ENCODE measurements around the gene SDK1. TPM values are rescaled to one million over a fixed set of nuclear protein-coding genes. Genes with fewer than 3 reads are reported as not detected.

SDK1 gene
- total RNA-seq, 1 experiment from 2014 or later, result 9.3 TPM

DNA sequence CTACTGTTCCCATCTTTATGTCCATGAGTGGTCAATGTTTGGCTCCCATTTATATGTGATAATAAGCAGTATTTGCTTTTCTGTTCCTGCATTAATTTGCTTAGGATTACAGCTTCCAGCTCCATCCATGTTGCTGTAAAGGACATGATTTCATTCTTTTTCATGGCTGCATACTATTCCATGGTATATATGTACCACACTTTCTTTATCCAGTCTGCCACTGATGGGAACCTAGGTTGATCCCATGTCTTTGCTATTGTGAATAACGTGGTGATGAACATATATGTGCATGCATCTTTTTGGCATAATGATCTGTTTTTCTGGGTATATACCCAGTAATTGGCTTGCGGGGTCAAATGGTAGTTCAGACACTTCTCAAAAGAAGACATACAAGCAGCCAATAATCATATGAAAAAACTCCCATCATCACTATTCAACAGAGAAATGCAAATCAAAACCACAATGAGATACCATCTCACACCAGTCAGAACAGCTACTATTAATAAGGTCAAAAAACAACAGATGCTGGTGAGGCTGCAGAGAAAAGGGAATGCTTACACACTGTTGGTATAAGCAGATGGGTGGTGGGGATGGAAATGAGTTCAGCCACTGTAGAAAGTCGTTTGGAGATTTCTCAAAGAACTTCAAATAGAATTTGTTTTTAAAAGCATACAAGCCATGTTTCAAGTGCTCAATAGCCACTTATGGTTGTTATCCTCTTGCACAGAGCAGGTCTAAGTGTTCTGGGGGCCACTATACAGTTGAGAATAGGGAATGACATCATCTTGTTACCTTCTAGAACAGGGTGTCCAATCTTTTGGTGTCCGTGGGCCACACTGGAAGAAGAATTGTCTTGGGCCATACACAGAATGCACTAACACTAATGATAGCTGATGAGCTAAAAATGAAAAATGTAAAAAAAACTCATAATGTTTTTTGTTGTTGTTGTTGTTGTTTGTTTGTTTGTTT, 23.2 kb upstream of the SDK1 start:
- DNase-seq (ENCODE audit: low spot score) (no peak), ATAC-seq (no peak)
- Mint-ChIP-seq H3K4me3 (no peak overlapping the region), H3K36me3 (no peaks in the 10 kb centered on the region), H3K27me3 (ENCODE audit: low read depth) (no peaks in the 10 kb centered on the region; the same call in 1 of the 2 replicates), H3K4me1 (peaks cover 29% of the 10 kb centered on the region), H3K27ac (no peak overlapping the region), H3K9me3 (peaks cover 18% of the 10 kb centered on the region)
- CTCF ChIA-PET, result no interaction called here
- POLR2A ChIA-PET, result no interaction called here
- TF ChIP-seq ELF4 (CRISPR knock-in tag; IDR thresholded peaks at IDR 0.05; ENCODE audit: low read depth) (no peak), MYBL2 (CRISPR knock-in tag; IDR thresholded peaks at IDR 0.05) (no peak), TCF7 (CRISPR knock-in tag; IDR thresholded peaks at IDR 0.05; ENCODE audit: low read depth) (no peak), ZNF423 (CRISPR knock-in tag; IDR thresholded peaks at IDR 0.05) (no peak), EMX1 (CRISPR knock-in tag; IDR thresholded peaks at IDR 0.05) (no peak), ATF1 (CRISPR knock-in tag; IDR thresholded peaks at IDR 0.05) (no peak), TEAD1 (CRISPR knock-in tag; IDR thresholded peaks at IDR 0.05) (no peak), ZNF219 (CRISPR knock-in tag; IDR thresholded peaks at IDR 0.05; ENCODE audit: borderline replicate concordance) (no peak), NFYB (CRISPR knock-in tag; conservative IDR thresholded peaks at IDR 0.05; ENCODE audit: low read depth) (no peak)
- TF ChIP-seq, protein P1, sequence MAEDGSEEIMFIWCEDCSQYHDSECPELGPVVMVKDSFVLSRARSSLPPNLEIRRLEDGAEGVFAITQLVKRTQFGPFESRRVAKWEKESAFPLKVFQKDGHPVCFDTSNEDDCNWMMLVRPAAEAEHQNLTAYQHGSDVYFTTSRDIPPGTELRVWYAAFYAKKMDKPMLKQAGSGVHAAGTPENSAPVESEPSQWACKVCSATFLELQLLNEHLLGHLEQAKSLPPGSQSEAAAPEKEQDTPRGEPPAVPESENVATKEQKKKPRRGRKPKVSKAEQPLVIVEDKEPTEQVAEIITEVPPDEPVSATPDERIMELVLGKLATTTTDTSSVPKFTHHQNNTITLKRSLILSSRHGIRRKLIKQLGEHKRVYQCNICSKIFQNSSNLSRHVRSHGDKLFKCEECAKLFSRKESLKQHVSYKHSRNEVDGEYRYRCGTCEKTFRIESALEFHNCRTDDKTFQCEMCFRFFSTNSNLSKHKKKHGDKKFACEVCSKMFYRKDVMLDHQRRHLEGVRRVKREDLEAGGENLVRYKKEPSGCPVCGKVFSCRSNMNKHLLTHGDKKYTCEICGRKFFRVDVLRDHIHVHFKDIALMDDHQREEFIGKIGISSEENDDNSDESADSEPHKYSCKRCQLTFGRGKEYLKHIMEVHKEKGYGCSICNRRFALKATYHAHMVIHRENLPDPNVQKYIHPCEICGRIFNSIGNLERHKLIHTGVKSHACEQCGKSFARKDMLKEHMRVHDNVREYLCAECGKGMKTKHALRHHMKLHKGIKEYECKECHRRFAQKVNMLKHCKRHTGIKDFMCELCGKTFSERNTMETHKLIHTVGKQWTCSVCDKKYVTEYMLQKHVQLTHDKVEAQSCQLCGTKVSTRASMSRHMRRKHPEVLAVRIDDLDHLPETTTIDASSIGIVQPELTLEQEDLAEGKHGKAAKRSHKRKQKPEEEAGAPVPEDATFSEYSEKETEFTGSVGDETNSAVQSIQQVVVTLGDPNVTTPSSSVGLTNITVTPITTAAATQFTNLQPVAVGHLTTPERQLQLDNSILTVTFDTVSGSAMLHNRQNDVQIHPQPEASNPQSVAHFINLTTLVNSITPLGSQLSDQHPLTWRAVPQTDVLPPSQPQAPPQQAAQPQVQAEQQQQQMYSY (CRISPR knock-in tag; IDR thresholded peaks at IDR 0.05), result no peak
- TF ChIP-seq, protein P2, sequence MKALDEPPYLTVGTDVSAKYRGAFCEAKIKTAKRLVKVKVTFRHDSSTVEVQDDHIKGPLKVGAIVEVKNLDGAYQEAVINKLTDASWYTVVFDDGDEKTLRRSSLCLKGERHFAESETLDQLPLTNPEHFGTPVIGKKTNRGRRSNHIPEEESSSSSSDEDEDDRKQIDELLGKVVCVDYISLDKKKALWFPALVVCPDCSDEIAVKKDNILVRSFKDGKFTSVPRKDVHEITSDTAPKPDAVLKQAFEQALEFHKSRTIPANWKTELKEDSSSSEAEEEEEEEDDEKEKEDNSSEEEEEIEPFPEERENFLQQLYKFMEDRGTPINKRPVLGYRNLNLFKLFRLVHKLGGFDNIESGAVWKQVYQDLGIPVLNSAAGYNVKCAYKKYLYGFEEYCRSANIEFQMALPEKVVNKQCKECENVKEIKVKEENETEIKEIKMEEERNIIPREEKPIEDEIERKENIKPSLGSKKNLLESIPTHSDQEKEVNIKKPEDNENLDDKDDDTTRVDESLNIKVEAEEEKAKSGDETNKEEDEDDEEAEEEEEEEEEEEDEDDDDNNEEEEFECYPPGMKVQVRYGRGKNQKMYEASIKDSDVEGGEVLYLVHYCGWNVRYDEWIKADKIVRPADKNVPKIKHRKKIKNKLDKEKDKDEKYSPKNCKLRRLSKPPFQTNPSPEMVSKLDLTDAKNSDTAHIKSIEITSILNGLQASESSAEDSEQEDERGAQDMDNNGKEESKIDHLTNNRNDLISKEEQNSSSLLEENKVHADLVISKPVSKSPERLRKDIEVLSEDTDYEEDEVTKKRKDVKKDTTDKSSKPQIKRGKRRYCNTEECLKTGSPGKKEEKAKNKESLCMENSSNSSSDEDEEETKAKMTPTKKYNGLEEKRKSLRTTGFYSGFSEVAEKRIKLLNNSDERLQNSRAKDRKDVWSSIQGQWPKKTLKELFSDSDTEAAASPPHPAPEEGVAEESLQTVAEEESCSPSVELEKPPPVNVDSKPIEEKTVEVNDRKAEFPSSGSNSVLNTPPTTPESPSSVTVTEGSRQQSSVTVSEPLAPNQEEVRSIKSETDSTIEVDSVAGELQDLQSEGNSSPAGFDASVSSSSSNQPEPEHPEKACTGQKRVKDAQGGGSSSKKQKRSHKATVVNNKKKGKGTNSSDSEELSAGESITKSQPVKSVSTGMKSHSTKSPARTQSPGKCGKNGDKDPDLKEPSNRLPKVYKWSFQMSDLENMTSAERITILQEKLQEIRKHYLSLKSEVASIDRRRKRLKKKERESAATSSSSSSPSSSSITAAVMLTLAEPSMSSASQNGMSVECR (CRISPR knock-in tag; IDR thresholded peaks at IDR 0.05; ENCODE audit: borderline replicate concordance), result no peak
- TF ChIP-seq, protein P3, sequence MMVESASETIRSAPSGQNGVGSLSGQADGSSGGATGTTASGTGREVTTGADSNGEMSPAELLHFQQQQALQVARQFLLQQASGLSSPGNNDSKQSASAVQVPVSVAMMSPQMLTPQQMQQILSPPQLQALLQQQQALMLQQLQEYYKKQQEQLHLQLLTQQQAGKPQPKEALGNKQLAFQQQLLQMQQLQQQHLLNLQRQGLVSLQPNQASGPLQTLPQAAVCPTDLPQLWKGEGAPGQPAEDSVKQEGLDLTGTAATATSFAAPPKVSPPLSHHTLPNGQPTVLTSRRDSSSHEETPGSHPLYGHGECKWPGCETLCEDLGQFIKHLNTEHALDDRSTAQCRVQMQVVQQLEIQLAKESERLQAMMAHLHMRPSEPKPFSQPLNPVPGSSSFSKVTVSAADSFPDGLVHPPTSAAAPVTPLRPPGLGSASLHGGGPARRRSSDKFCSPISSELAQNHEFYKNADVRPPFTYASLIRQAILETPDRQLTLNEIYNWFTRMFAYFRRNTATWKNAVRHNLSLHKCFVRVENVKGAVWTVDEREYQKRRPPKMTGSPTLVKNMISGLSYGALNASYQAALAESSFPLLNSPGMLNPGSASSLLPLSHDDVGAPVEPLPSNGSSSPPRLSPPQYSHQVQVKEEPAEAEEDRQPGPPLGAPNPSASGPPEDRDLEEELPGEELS (CRISPR knock-in tag; IDR thresholded peaks at IDR 0.05), result no peak
- TF ChIP-seq, protein P4, sequence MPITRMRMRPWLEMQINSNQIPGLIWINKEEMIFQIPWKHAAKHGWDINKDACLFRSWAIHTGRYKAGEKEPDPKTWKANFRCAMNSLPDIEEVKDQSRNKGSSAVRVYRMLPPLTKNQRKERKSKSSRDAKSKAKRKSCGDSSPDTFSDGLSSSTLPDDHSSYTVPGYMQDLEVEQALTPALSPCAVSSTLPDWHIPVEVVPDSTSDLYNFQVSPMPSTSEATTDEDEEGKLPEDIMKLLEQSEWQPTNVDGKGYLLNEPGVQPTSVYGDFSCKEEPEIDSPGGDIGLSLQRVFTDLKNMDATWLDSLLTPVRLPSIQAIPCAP (CRISPR knock-in tag; IDR thresholded peaks at IDR 0.05), result no peak
- TF ChIP-seq, protein P5, sequence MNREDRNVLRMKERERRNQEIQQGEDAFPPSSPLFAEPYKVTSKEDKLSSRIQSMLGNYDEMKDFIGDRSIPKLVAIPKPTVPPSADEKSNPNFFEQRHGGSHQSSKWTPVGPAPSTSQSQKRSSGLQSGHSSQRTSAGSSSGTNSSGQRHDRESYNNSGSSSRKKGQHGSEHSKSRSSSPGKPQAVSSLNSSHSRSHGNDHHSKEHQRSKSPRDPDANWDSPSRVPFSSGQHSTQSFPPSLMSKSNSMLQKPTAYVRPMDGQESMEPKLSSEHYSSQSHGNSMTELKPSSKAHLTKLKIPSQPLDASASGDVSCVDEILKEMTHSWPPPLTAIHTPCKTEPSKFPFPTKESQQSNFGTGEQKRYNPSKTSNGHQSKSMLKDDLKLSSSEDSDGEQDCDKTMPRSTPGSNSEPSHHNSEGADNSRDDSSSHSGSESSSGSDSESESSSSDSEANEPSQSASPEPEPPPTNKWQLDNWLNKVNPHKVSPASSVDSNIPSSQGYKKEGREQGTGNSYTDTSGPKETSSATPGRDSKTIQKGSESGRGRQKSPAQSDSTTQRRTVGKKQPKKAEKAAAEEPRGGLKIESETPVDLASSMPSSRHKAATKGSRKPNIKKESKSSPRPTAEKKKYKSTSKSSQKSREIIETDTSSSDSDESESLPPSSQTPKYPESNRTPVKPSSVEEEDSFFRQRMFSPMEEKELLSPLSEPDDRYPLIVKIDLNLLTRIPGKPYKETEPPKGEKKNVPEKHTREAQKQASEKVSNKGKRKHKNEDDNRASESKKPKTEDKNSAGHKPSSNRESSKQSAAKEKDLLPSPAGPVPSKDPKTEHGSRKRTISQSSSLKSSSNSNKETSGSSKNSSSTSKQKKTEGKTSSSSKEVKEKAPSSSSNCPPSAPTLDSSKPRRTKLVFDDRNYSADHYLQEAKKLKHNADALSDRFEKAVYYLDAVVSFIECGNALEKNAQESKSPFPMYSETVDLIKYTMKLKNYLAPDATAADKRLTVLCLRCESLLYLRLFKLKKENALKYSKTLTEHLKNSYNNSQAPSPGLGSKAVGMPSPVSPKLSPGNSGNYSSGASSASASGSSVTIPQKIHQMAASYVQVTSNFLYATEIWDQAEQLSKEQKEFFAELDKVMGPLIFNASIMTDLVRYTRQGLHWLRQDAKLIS (CRISPR knock-in tag; IDR thresholded peaks at IDR 0.05; ENCODE audit: borderline replicate concordance), result no peak
- TF ChIP-seq, protein P6, sequence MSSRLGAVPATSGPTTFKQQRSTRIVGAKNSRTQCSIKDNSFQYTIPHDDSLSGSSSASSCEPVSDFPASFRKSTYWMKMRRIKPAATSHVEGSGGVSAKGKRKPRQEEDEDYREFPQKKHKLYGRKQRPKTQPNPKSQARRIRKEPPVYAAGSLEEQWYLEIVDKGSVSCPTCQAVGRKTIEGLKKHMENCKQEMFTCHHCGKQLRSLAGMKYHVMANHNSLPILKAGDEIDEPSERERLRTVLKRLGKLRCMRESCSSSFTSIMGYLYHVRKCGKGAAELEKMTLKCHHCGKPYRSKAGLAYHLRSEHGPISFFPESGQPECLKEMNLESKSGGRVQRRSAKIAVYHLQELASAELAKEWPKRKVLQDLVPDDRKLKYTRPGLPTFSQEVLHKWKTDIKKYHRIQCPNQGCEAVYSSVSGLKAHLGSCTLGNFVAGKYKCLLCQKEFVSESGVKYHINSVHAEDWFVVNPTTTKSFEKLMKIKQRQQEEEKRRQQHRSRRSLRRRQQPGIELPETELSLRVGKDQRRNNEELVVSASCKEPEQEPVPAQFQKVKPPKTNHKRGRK (CRISPR knock-in tag; IDR thresholded peaks at IDR 0.05; ENCODE audit: borderline replicate concordance), result no peak
- TF ChIP-seq, protein P7, sequence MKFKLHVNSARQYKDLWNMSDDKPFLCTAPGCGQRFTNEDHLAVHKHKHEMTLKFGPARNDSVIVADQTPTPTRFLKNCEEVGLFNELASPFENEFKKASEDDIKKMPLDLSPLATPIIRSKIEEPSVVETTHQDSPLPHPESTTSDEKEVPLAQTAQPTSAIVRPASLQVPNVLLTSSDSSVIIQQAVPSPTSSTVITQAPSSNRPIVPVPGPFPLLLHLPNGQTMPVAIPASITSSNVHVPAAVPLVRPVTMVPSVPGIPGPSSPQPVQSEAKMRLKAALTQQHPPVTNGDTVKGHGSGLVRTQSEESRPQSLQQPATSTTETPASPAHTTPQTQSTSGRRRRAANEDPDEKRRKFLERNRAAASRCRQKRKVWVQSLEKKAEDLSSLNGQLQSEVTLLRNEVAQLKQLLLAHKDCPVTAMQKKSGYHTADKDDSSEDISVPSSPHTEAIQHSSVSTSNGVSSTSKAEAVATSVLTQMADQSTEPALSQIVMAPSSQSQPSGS (CRISPR knock-in tag; IDR thresholded peaks at IDR 0.05; ENCODE audit: borderline replicate concordance, low read depth), result no peak

Data from WTC11 (cell line).